H1 (cell line): Measurements from ENCODE around the gene RNPS1. TPM values are rescaled to one million over a fixed set of nuclear protein-coding genes. Genes with fewer than 3 reads are reported as not detected.

Experiments used
- CTCF ChIA-PET: fragments of 300-600 bp; sonication (Branson Sonifier 250); formaldehyde crosslinking; loops from one replicate; lab custom pipeline; 2021; ENCODE audit not compliant: partially characterized antibody; lab: Charles Lee
- POLR2A ChIA-PET: fragments of 300-600 bp; sonication (Branson Sonifier 250); formaldehyde crosslinking; loops from one replicate; lab custom pipeline; 2021; ENCODE audit warnings: inconsistent platforms; ENCODE audit not compliant: partially characterized antibody; lab: Charles Lee
- DNase-seq, 2 experiments: peaks; one replicate each; pipeline versions ENCODE4 v3.0.0 to v3.0.0-alpha.2; 2010 to 2022; ENCODE audit warnings: low spot score in 2 of 2, low read depth in 1 of 2, mixed read lengths in 1 of 2
- FAIRE-seq: peaks from 2 replicates; lab custom pipeline; 2011; peaks lifted over from hg19 to GRCh38; lab: Jason Lieb, UNC
- H2AFZ ChIP-seq: 2 replicates; pipeline ENCODE4 v1.8.1; 2012; ENCODE audit warnings: low read length, inconsistent platforms
- H2AK5ac ChIP-seq: 2 replicates; pipeline ENCODE4 v1.6.1; 2013; ENCODE audit warnings: low read depth, low read length
- H2BK120ac ChIP-seq: replicated peaks from 2 replicates; pipeline ENCODE3; 2013; ENCODE audit warnings: low read depth, low read length, inconsistent platforms
- H2BK12ac ChIP-seq: 2 replicates; pipeline ENCODE4 v1.6.1; 2013; ENCODE audit warnings: low read depth, low read length
- H2BK15ac ChIP-seq: 2 replicates; pipeline ENCODE4 v1.6.1; 2013; ENCODE audit warnings: low read length
- H2BK20ac ChIP-seq: 2 replicates; pipeline ENCODE4 v1.6.1; 2013; ENCODE audit warnings: low read length
- H2BK5ac ChIP-seq: 2 replicates; pipeline ENCODE4 v1.6.1; 2013; ENCODE audit warnings: low read depth, low read length
- H3K14ac ChIP-seq: 2 replicates; pipeline ENCODE4 v1.6.1; 2013; ENCODE audit warnings: inconsistent platforms; ENCODE audit not compliant: insufficient read length
- H3K18ac ChIP-seq: 2 replicates; pipeline ENCODE4 v1.6.1; 2013; ENCODE audit warnings: low read length; ENCODE audit errors: extremely low read depth
- H3K23ac ChIP-seq: 2 replicates; pipeline ENCODE4 v1.6.1; 2013; ENCODE audit warnings: inconsistent platforms; ENCODE audit not compliant: insufficient read length
- H3K23me2 ChIP-seq: 2 replicates; pipeline ENCODE4 v1.6.1; 2013; ENCODE audit warnings: low read depth, low read length
- H3K27ac ChIP-seq: 2 replicates; pipeline ENCODE4 v1.6.1; 2011; ENCODE audit warnings: low read depth, low read length, inconsistent platforms
- H3K27me3 ChIP-seq, 4 experiments: replicated peaks in 1 of 4; 1 replicate in 1 of 4; 2 replicates in 3 of 4; pipeline versions ENCODE4 v1.6.1 to v1.8.1; 2011 to 2013; ENCODE audit warnings: low read length in 3 of 4, mild to moderate bottlenecking in 3 of 4, inconsistent platforms in 2 of 4, mixed read lengths in 2 of 4, moderate library complexity in 1 of 4; ENCODE audit not compliant: control insufficient read depth in 3 of 4, insufficient read depth in 3 of 4; ENCODE audit errors: extremely low read depth in 1 of 4
- H3K36me3 ChIP-seq, 4 experiments: 2 replicates each; pipeline versions ENCODE4 v1.6.1 to v1.8.1; 2011 to 2013; ENCODE audit warnings: mild to moderate bottlenecking in 4 of 4, low read length in 3 of 4, moderate library complexity in 2 of 4, control low read depth in 1 of 4, inconsistent platforms in 1 of 4; ENCODE audit not compliant: insufficient read depth in 4 of 4, control insufficient read depth in 2 of 4
- H3K4ac ChIP-seq: replicated peaks from 2 replicates; pipeline ENCODE3; 2013; ENCODE audit warnings: low read length, low read depth, mixed read lengths, inconsistent platforms; ENCODE audit not compliant: insufficient read length
- H3K4me1 ChIP-seq, 4 experiments: replicated peaks in 1 of 4; 1 replicate in 1 of 4; 2 replicates in 3 of 4; pipeline versions ENCODE4 v1.6.1 to v1.8.1; 2011 to 2013; ENCODE audit warnings: low read length in 3 of 4, inconsistent platforms in 2 of 4, mixed read lengths in 1 of 4; ENCODE audit not compliant: insufficient read depth in 4 of 4, control insufficient read depth in 3 of 4
- H3K4me2 ChIP-seq, 2 experiments: 2 replicates each; pipeline versions ENCODE4 v1.6.1 to v1.8.1; 2011 to 2013; ENCODE audit warnings: low read depth in 2 of 2, low read length in 2 of 2, control low read depth in 1 of 2, inconsistent platforms in 1 of 2, mild to moderate bottlenecking in 1 of 2; ENCODE audit not compliant: insufficient read depth in 1 of 2
- H3K4me3 ChIP-seq, 4 experiments: fragments of 200-600, 300-600 bp in 1 of 4; sonication (generic), shearing (Covaris generic), sonication (Bioruptor Twin) in 1 of 4; 2 replicates each; pipeline versions ENCODE4 v1.5.1 to v1.8.1; 2011 to 2016; ENCODE audit warnings: low read length in 4 of 4, low read depth in 3 of 4, control low read depth in 2 of 4, inconsistent platforms in 2 of 4, mild to moderate bottlenecking in 2 of 4, mixed read lengths in 1 of 4, moderate library complexity in 1 of 4; ENCODE audit not compliant: insufficient read depth in 2 of 4; ENCODE audit errors: extremely low read depth in 1 of 4
- H3K56ac ChIP-seq: replicated peaks from 2 replicates; pipeline ENCODE3; 2013; ENCODE audit warnings: low read depth, mild to moderate bottlenecking, mixed read lengths, low read length, inconsistent platforms; ENCODE audit not compliant: insufficient read length
- H3K79me1 ChIP-seq: 2 replicates; pipeline ENCODE4 v1.6.1; 2013; ENCODE audit warnings: low read depth, low read length, control low read depth
- H3K79me2 ChIP-seq, 2 experiments: 2 replicates each; pipeline versions ENCODE4 v1.6.1 to v1.8.1; 2012 to 2013; ENCODE audit warnings: low read length in 2 of 2, mild to moderate bottlenecking in 2 of 2, inconsistent platforms in 1 of 2; ENCODE audit not compliant: insufficient read depth in 2 of 2, control insufficient read depth in 1 of 2
- H3K9ac ChIP-seq, 4 experiments: replicated peaks in 1 of 4; 1 replicate in 1 of 4; 2 replicates in 3 of 4; pipeline versions ENCODE4 v1.6.1 to v1.8.1; 2011 to 2013; ENCODE audit warnings: low read depth in 3 of 4, low read length in 3 of 4, control low read depth in 2 of 4, mild to moderate bottlenecking in 2 of 4, moderate library complexity in 2 of 4, inconsistent platforms in 1 of 4; ENCODE audit errors: extremely low read depth in 1 of 4
- H3K9me3 ChIP-seq, 2 experiments: 2 replicates each; pipeline versions ENCODE4 v1.6.1 to v1.8.1; 2012 to 2013; ENCODE audit warnings: mild to moderate bottlenecking in 2 of 2, moderate library complexity in 2 of 2, control low read depth in 1 of 2, inconsistent platforms in 1 of 2, low read depth in 1 of 2, low read length in 1 of 2, mixed read lengths in 1 of 2; ENCODE audit not compliant: insufficient read depth in 2 of 2
- H4K20me1 ChIP-seq, 2 experiments: replicated peaks in 1 of 2; 2 replicates each; pipeline versions ENCODE3 to v1.8.1; 2011 to 2013; ENCODE audit warnings: inconsistent platforms in 2 of 2, low read length in 2 of 2, mild to moderate bottlenecking in 1 of 2; ENCODE audit not compliant: insufficient read depth in 2 of 2, control insufficient read depth in 1 of 2
- H4K5ac ChIP-seq: 2 replicates; pipeline ENCODE4 v1.6.1; 2013; ENCODE audit warnings: low read length, low read depth, mixed read lengths, inconsistent platforms; ENCODE audit not compliant: insufficient read length
- H4K8ac ChIP-seq: 2 replicates; pipeline ENCODE4 v1.8.0; 2013; ENCODE audit warnings: mild to moderate bottlenecking, moderate library complexity, low read length, inconsistent platforms; ENCODE audit not compliant: insufficient read depth; ENCODE audit errors: extremely low read depth
- H4K91ac ChIP-seq: replicated peaks from 2 replicates; pipeline ENCODE3; 2013; ENCODE audit warnings: low read length, mixed read lengths, inconsistent platforms; ENCODE audit not compliant: insufficient read length
- BRCA1 ChIP-seq: IDR thresholded peaks from 2 replicates; pipeline ENCODE4 v1.6.1; 2012; ENCODE audit warnings: low read depth, low read length, improper control_type of control experiment
- CBX8 ChIP-seq: fragments of 300-800, 300-1000 bp; sonication (generic); IDR thresholded peaks from 2 replicates; pipeline ENCODE4 v1.7.1; 2016; ENCODE audit warnings: low read depth, low read length, borderline replicate concordance
- CEBPB ChIP-seq: IDR thresholded peaks from 2 replicates; pipeline ENCODE4 v1.6.1; 2012; ENCODE audit warnings: low read depth, low read length
- CREB1 ChIP-seq: IDR thresholded peaks from 2 replicates; pipeline ENCODE4 v1.6.1; 2012; ENCODE audit warnings: inconsistent platforms
- EZH2 ChIP-seq: fragments of 200-600 bp; sonication (generic); IDR thresholded peaks from 2 replicates; pipeline ENCODE4 v1.7.1; 2012; ENCODE audit warnings: low read depth, mild to moderate bottlenecking, moderate library complexity, low read length, inconsistent platforms; ENCODE audit not compliant: severe bottlenecking
- HDAC6 ChIP-seq: IDR thresholded peaks from one replicate; pipeline ENCODE4 v1.7.1; 2012; ENCODE audit warnings: low read depth, mild to moderate bottlenecking, inconsistent platforms, low read length, moderate library complexity
- MAFK ChIP-seq: IDR thresholded peaks from 2 replicates; pipeline ENCODE4 v1.6.1; 2012; ENCODE audit warnings: low read depth, mild to moderate bottlenecking, improper control_type of control experiment, low read length
- MAX ChIP-seq: IDR thresholded peaks from 2 replicates; pipeline ENCODE4 v1.6.1; 2012; ENCODE audit warnings: inconsistent platforms
- NANOG ChIP-seq: IDR thresholded peaks from 2 replicates; pipeline ENCODE4 v1.6.1; 2011; ENCODE audit warnings: low read length, low read depth, mild to moderate bottlenecking, inconsistent platforms; ENCODE audit not compliant: insufficient read depth, poor library complexity, severe bottlenecking
- PHF8 ChIP-seq: fragments of 200-600 bp; sonication (generic); conservative IDR thresholded peaks from 2 replicates; pipeline ENCODE4 v1.7.1; 2012; ENCODE audit warnings: low read depth, mild to moderate bottlenecking, inconsistent platforms, low read length, moderate library complexity
- POLR2AphosphoS5 ChIP-seq: IDR thresholded peaks from 2 replicates; pipeline ENCODE4 v1.6.1; 2011; ENCODE audit warnings: low read depth, low read length
- WGBS, 2 experiments: shearing (Covaris generic) in 1 of 2; methylation state at CpG; one replicate each; pipeline versions ENCODE4 v1.1.6 to v1.1.7; 2013 to 2015; ENCODE audit warnings: low lambda C conversion rate in 2 of 2, mixed read lengths in 2 of 2, inconsistent platforms in 1 of 2, low coverage in 1 of 2, missing lambda C conversion rate in 1 of 2; ENCODE audit not compliant: insufficient replicate concordance in 2 of 2, insufficient coverage in 1 of 2, insufficient read length in 1 of 2; ENCODE audit errors: extremely low coverage in 1 of 2, missing lambda C conversion rate in 1 of 2; 5-methylcytosine and 5-hydroxymethylcytosine counted together
- polyA plus RNA-seq, 7 experiments: library from polyadenylated mRNA; depleted of rRNA in 3 of 7; stranded (reverse) in 5 of 7; unstranded in 2 of 7; fragments of >200 nt in 5 of 7; fragments of 200-250 nt in 2 of 7; gene quantifications; 1 replicate in 5 of 7; 2 replicates in 1 of 7; 4 replicates in 1 of 7; pipeline versions ENCODE4 v1.2.1 to v1.2.3, GENCODE V29; 2011 to 2013; ENCODE audit warnings: missing spikeins in 2 of 7, mixed read lengths in 2 of 7
- total RNA-seq: library from RNA; stranded (reverse); fragmentation: NEBNext Ultra II Directional; extraction: Animal tissue kit (Norgen Biotek cat#: 25700); gene quantifications from 2 replicates; pipeline ENCODE4 v1.2.1, GENCODE V29; 2021

Gene RNPS1
- total and polyA plus RNA-seq, 2 of the 8 experiments (the other 6 are each of a cell fraction or from before 2014, with no cell fraction given), result 330 to 350 TPM

DNA sequence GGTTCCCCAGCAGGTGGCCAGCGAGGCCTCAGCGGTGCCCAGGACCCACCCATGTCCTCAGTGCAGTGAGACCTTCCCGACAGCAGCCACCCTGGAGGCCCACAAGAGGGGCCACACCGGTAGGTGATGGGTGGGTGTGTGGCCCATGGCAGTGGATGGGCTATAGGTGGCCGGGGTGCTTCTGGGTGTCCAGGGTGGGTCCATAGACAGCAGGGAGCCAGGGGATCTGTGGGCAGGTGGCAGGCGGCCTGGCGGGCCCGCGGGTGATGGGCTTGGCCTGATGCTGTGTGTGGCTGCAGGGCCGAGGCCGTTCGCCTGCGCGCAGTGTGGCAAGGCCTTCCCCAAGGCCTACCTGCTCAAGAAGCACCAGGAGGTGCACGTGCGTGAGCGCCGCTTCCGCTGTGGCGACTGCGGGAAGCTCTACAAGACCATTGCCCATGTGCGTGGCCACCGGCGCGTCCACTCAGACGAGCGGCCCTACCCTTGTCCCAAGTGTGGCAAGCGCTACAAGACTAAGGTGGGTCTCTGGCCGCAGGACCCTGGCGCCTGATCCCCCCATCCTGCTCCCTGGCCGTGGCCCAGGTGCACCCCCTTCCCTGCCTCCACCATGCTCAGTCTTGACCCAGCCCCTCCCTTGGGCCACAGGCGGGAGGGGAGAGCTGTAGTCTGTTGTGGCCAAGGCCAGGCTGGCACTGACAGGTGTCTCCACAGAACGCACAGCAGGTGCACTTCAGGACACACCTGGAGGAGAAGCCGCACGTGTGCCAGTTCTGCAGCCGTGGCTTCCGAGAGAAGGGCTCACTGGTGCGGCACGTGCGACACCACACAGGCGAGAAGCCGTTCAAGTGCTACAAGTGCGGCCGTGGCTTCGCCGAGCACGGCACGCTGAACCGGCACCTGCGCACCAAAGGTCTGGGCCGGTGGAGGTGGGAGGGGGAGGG, 33.8 kb downstream of the RNPS1 start:
- H3K9me3 ChIP-seq, result no peaks in the 10 kb centered on the region
- H2BK12ac ChIP-seq, result no peak overlapping the region
- no peak overlapping the region for H3K9ac ChIP-seq
- H3K4ac ChIP-seq, result no peak overlapping the region
- H3K23ac ChIP-seq, result no peak overlapping the region
- no peak overlapping the region for H2BK120ac ChIP-seq
- no peak overlapping the region for H3K18ac ChIP-seq
- peaks cover 4 to 20% (median 16%) of the 10 kb centered on the region in 4 experiments; a peak in 6 of 7 replicates for H3K27me3 ChIP-seq
- H3K79me1 ChIP-seq, result no peaks in the 10 kb centered on the region
- no peak overlapping the region for H3K27ac ChIP-seq
- H4K5ac ChIP-seq, result no peak overlapping the region
- DNase-seq (no peak), FAIRE-seq (no peak)
- peaks cover 0 to 19% (median 10%) of the 10 kb centered on the region in 4 experiments; a peak in 5 of 7 replicates for H3K4me1 ChIP-seq
- WGBS, 2 experiments, result 96% methylated on average over 50 of the region's 51 CpGs; no CpG with 5 or more reads in 1 of the 2 experiments
- H4K20me1 ChIP-seq, result peaks cover 3 to 16% of the 10 kb centered on the region in 2 experiments
- H3K36me3 ChIP-seq, result peaks cover 3 to 48% (median 6%) of the 10 kb centered on the region in 4 experiments; a peak in 5 of 8 replicates
- CTCF ChIA-PET, result interaction anchor here (0.6 to 2.7 kb wide), 3 partner anchors 11 to 39 kb away, joined by 3 to 9 read pairs (median 3); no protein-coding TSS in a partner anchor
- no peak overlapping the region for H2AK5ac ChIP-seq
- POLR2A ChIA-PET, result interaction anchor here (0.6 to 3.1 kb wide), 4 partner anchors 18 to 28 kb away, joined by 3 to 14 read pairs (median 4); partner anchors contain the start of gene ECI1
- H3K4me3 ChIP-seq, result no peak overlapping the region
- no peak overlapping the region for H2AFZ ChIP-seq
- H4K91ac ChIP-seq, result no peak overlapping the region
- H2BK5ac ChIP-seq, result no peak overlapping the region
- H3K23me2 ChIP-seq, result peaks cover 16% of the 10 kb centered on the region; the same call in 1 of the 2 replicates
- no peak overlapping the region for H3K4me2 ChIP-seq
- H4K8ac ChIP-seq, result no peak overlapping the region; the same call in 1 of the 2 replicates
- H3K14ac ChIP-seq, result no peak overlapping the region
- no peak overlapping the region for H3K56ac ChIP-seq
- H2BK15ac ChIP-seq, result no peak overlapping the region
- H2BK20ac ChIP-seq, result no peak overlapping the region
- H3K79me2 ChIP-seq, result no peaks in the 10 kb centered on the region
- no peak for TF ChIP-seq MAX
- no peak; the same call in 1 of the 2 replicates for TF ChIP-seq POLR2AphosphoS5
- TF ChIP-seq EZH2, result no peak
- no peak for TF ChIP-seq HDAC6
- no peak for TF ChIP-seq MAFK
- TF ChIP-seq CREB1, result no peak
- no peak for TF ChIP-seq BRCA1
- TF ChIP-seq CBX8, result no peak
- no peak for TF ChIP-seq CEBPB
- TF ChIP-seq NANOG, result no peak
- TF ChIP-seq PHF8, result no peak
